H9 (cell line): ENCODE measurements around the gene ZDHHC16. TPM values are rescaled to one million over a fixed set of nuclear protein-coding genes. Genes with fewer than 3 reads are reported as not detected.
A peak's percentile ranks its signal among the peaks of the same experiment; 100 is the strongest.
"Not testable (repeated sequence)": the region's sequence is repeated elsewhere in the genome, so short reads cannot be mapped to it uniquely, and the experiment has no call there.

Experiments used
- DNase-seq: peaks from one replicate; pipeline ENCODE4 v3.0.0-alpha.2; 2017
- H2AFZ ChIP-seq: one replicate; pipeline ENCODE4 v1.6.1; 2013; ENCODE audit warnings: mild to moderate bottlenecking, low read length, control low read depth, moderate library complexity
- H2AK5ac ChIP-seq: 2 replicates; pipeline ENCODE4 v1.6.1; 2013; ENCODE audit warnings: low read length, control low read depth, mixed read lengths; ENCODE audit not compliant: insufficient read length
- H2BK120ac ChIP-seq: one replicate; pipeline ENCODE4 v1.6.1; 2013; ENCODE audit warnings: low read depth, mild to moderate bottlenecking, low read length, control low read depth, inconsistent platforms; ENCODE audit not compliant: poor library complexity, severe bottlenecking
- H2BK12ac ChIP-seq: 2 replicates; pipeline ENCODE4 v1.6.1; 2013; ENCODE audit warnings: low read length, control low read depth, mixed read lengths, low read depth; ENCODE audit not compliant: insufficient read length
- H2BK15ac ChIP-seq: 2 replicates; pipeline ENCODE4 v1.6.1; 2013; ENCODE audit warnings: low read depth, low read length, control low read depth
- H2BK20ac ChIP-seq: one replicate; pipeline ENCODE4 v1.6.1; 2013; ENCODE audit warnings: low read depth, mild to moderate bottlenecking, low read length, control low read depth, inconsistent platforms; ENCODE audit not compliant: poor library complexity, severe bottlenecking
- H2BK5ac ChIP-seq: 2 replicates; pipeline ENCODE4 v1.6.1; 2013; ENCODE audit warnings: low read length, control low read depth, mixed read lengths; ENCODE audit not compliant: insufficient read length
- H3K14ac ChIP-seq: 2 replicates; pipeline ENCODE4 v1.6.1; 2013; ENCODE audit warnings: low read length, control low read depth; ENCODE audit not compliant: insufficient read depth
- H3K18ac ChIP-seq: 2 replicates; pipeline ENCODE4 v1.6.1; 2013; ENCODE audit warnings: low read depth, mild to moderate bottlenecking, mixed read lengths, low read length, control low read depth; ENCODE audit not compliant: insufficient read length
- H3K23ac ChIP-seq: 2 replicates; pipeline ENCODE4 v1.6.1; 2013; ENCODE audit warnings: low read length, control low read depth, mixed read lengths, low read depth; ENCODE audit not compliant: insufficient read length
- H3K23me2 ChIP-seq: 2 replicates; pipeline ENCODE4 v1.6.1; 2013; ENCODE audit warnings: low read depth, mild to moderate bottlenecking, mixed read lengths, low read length, control low read depth; ENCODE audit not compliant: insufficient read length, poor library complexity, severe bottlenecking
- H3K27ac ChIP-seq: 2 replicates; pipeline ENCODE4 v1.5.1; 2013; ENCODE audit warnings: low read length, control low read depth, mixed read lengths, low read depth; ENCODE audit not compliant: insufficient read length
- H3K27me3 ChIP-seq: 2 replicates; pipeline ENCODE4 v1.6.1; 2013; ENCODE audit warnings: low read length, control low read depth, inconsistent platforms; ENCODE audit not compliant: insufficient read depth
- H3K4ac ChIP-seq: 2 replicates; pipeline ENCODE4 v1.6.1; 2013; ENCODE audit warnings: low read depth, mild to moderate bottlenecking, control low read depth, inconsistent platforms, low read length, moderate library complexity
- H3K4me1 ChIP-seq: 2 replicates; pipeline ENCODE4 v1.6.1; 2013; ENCODE audit warnings: low read length, control low read depth, inconsistent platforms; ENCODE audit not compliant: insufficient read depth
- H3K4me2 ChIP-seq: 2 replicates; pipeline ENCODE4 v1.6.1; 2013; ENCODE audit warnings: low read length, control low read depth, mixed read lengths; ENCODE audit not compliant: insufficient read length, insufficient read depth
- H3K56ac ChIP-seq: 2 replicates; pipeline ENCODE4 v1.6.1; 2013; ENCODE audit warnings: low read depth, mild to moderate bottlenecking, mixed read lengths, low read length, control low read depth; ENCODE audit not compliant: insufficient read length
- H3K79me1 ChIP-seq: 2 replicates; pipeline ENCODE4 v1.6.1; 2013; ENCODE audit warnings: low read depth, mild to moderate bottlenecking, moderate library complexity, low read length, control low read depth, inconsistent platforms; ENCODE audit not compliant: insufficient read depth, poor library complexity, severe bottlenecking
- H3K79me2 ChIP-seq: 2 replicates; pipeline ENCODE4 v1.6.1; 2013; ENCODE audit warnings: low read length, control low read depth, inconsistent platforms; ENCODE audit not compliant: insufficient read depth
- H3K9ac ChIP-seq: 2 replicates; pipeline ENCODE4 v1.6.1; 2013; ENCODE audit warnings: low read length, control low read depth, mixed read lengths; ENCODE audit not compliant: insufficient read length; ENCODE audit errors: extremely low read depth
- H3K9me3 ChIP-seq: one replicate; pipeline ENCODE4 v1.6.1; 2013; ENCODE audit warnings: low read depth, low read length, inconsistent platforms; ENCODE audit not compliant: control insufficient read depth
- H3T11ph ChIP-seq: one replicate; pipeline ENCODE4 v1.6.1; 2013; ENCODE audit warnings: mild to moderate bottlenecking, low read length, control low read depth, inconsistent platforms
- H4K20me1 ChIP-seq: one replicate; pipeline ENCODE4 v1.6.1; 2013; ENCODE audit not compliant: control insufficient read depth, insufficient read length, insufficient read depth
- H4K5ac ChIP-seq: 2 replicates; pipeline ENCODE4 v1.6.1; 2013; ENCODE audit warnings: low read depth, mild to moderate bottlenecking, mixed read lengths, low read length, control low read depth; ENCODE audit not compliant: insufficient read length
- H4K8ac ChIP-seq: replicated peaks from 2 replicates; pipeline ENCODE4 v1.6.1; 2013; ENCODE audit warnings: low read length, control low read depth, mixed read lengths, low read depth; ENCODE audit not compliant: insufficient read length
- H4K91ac ChIP-seq: 2 replicates; pipeline ENCODE4 v1.6.1; 2013; ENCODE audit warnings: low read depth, mild to moderate bottlenecking, moderate library complexity, mixed read lengths, low read length, control low read depth; ENCODE audit not compliant: insufficient read length
- H3K27ac Mint-ChIP-seq, 3 experiments: 2 replicates in 2 of 3; 3 replicates in 1 of 3; pipeline ENCODE4 v1.8.0; 2020 to 2021; ENCODE audit warnings: mixed read lengths in 3 of 3, mild to moderate bottlenecking in 1 of 3, moderate library complexity in 1 of 3
- H3K27me3 Mint-ChIP-seq: 2 replicates; pipeline ENCODE4 v1.8.0; 2021; ENCODE audit warnings: low read depth, mild to moderate bottlenecking, moderate library complexity, mixed read lengths
- H3K36me3 Mint-ChIP-seq, 3 experiments: 2 replicates in 2 of 3; 3 replicates in 1 of 3; pipeline ENCODE4 v1.8.0; 2020 to 2021; ENCODE audit warnings: low read depth in 3 of 3, mixed read lengths in 3 of 3; ENCODE audit not compliant: insufficient read depth in 1 of 3
- H3K4me1 Mint-ChIP-seq, 2 experiments: 2 replicates each; pipeline ENCODE4 v1.8.0; 2020; ENCODE audit warnings: mixed read lengths in 2 of 2
- H3K4me3 Mint-ChIP-seq, 2 experiments: 2 replicates in 1 of 2; 3 replicates in 1 of 2; pipeline ENCODE4 v1.8.0; 2020 to 2021; ENCODE audit warnings: mild to moderate bottlenecking in 2 of 2, mixed read lengths in 2 of 2, moderate library complexity in 1 of 2
- H3K9me3 Mint-ChIP-seq, 2 experiments: 2 replicates in 1 of 2; 3 replicates in 1 of 2; pipeline ENCODE4 v1.8.0; 2020; ENCODE audit warnings: mild to moderate bottlenecking in 2 of 2, mixed read lengths in 2 of 2, moderate library complexity in 1 of 2
- WGBS: extraction: QIAGEN DNeasy Blood & Tissue Kit; methylation state at CpG from one replicate; pipeline ENCODE4 v1.1.7; 2013; ENCODE audit warnings: missing lambda C conversion rate, low lambda C conversion rate, mixed read lengths; ENCODE audit not compliant: insufficient read length; ENCODE audit errors: extremely low coverage; 5-methylcytosine and 5-hydroxymethylcytosine counted together
- total RNA-seq: library from RNA; stranded (reverse); gene quantifications from 2 replicates; pipeline ENCODE4 v1.2.1, GENCODE V29; 2021
- TF ChIP-seq, protein P1 (sequence below): fragments of 200-600 bp; sonication (generic); conservative IDR thresholded peaks from 3 replicates; pipeline ENCODE4 v1.8.0; 2021; ENCODE audit warnings: antibody characterized with exemption, mild to moderate bottlenecking

The ZDHHC16 gene
- total RNA-seq, 1 experiment from 2014 or later = 45.4 TPM

- Histone ChIP-seq H3K4me2 (no peak overlapping the region), H3K14ac (no peak overlapping the region), H2BK20ac (no peak overlapping the region), H4K8ac (no peak overlapping the region), H2AFZ (no peak overlapping the region), H3K23ac (no peak overlapping the region), H3K4ac (no peak overlapping the region), H3K4me1 (peaks cover 4% of the 10 kb centered on the region), H2BK120ac (no peak overlapping the region), H3K27me3 (no peaks in the 10 kb centered on the region), H2BK5ac (no peak overlapping the region), H3T11ph (no peak overlapping the region), H3K79me1 (no peaks in the 10 kb centered on the region), H2BK15ac (no peak overlapping the region), H4K91ac (no peak overlapping the region), H3K9me3 (no peaks in the 10 kb centered on the region), H4K5ac (no peak overlapping the region), H2AK5ac (no peak overlapping the region), H3K79me2 (no peaks in the 10 kb centered on the region), H3K9ac (no peak overlapping the region), H3K56ac (no peak overlapping the region), H2BK12ac (no peak overlapping the region), H3K18ac (no peak overlapping the region), H3K23me2 (no peaks in the 10 kb centered on the region), H3K27ac (no peak overlapping the region), H4K20me1 (no peaks in the 10 kb centered on the region)
- Mint-ChIP-seq H3K27ac (peak overlapping the region in 2 of 3 experiments; percentile 13 to 45; a peak in 3 of 7 replicates), H3K27me3 (no peaks in the 10 kb centered on the region), H3K4me1 (peaks cover 20 to 29% of the 10 kb centered on the region in 2 experiments), H3K4me3 (no peak overlapping the region), H3K36me3 (no peaks in the 10 kb centered on the region), H3K9me3 (peaks cover 0 to 1% of the 10 kb centered on the region in 2 experiments; a peak in 1 of 5 replicates)
- no peak for DNase-seq
- TF ChIP-seq, protein P1, sequence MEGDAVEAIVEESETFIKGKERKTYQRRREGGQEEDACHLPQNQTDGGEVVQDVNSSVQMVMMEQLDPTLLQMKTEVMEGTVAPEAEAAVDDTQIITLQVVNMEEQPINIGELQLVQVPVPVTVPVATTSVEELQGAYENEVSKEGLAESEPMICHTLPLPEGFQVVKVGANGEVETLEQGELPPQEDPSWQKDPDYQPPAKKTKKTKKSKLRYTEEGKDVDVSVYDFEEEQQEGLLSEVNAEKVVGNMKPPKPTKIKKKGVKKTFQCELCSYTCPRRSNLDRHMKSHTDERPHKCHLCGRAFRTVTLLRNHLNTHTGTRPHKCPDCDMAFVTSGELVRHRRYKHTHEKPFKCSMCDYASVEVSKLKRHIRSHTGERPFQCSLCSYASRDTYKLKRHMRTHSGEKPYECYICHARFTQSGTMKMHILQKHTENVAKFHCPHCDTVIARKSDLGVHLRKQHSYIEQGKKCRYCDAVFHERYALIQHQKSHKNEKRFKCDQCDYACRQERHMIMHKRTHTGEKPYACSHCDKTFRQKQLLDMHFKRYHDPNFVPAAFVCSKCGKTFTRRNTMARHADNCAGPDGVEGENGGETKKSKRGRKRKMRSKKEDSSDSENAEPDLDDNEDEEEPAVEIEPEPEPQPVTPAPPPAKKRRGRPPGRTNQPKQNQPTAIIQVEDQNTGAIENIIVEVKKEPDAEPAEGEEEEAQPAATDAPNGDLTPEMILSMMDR = no peak
- no CpG with 5 or more reads among the region's 6 CpGs for WGBS
Measured at GRCh38 chr10:97416565-97416964, 29.4 kb upstream of the ZDHHC16 start.

- H3K4me3 Mint-ChIP-seq, H3K4me1 ChIP-seq, H2BK5ac ChIP-seq, DNase-seq, H3K27ac Mint-ChIP-seq, H2BK15ac ChIP-seq, H3K23ac ChIP-seq, H3K14ac ChIP-seq, H3K79me1 ChIP-seq, H4K8ac ChIP-seq, H2AFZ ChIP-seq, H3K27ac ChIP-seq, H4K91ac ChIP-seq, H3K27me3 Mint-ChIP-seq, H2BK120ac ChIP-seq, H3K9ac ChIP-seq, H3K18ac ChIP-seq, H3K9me3 Mint-ChIP-seq, H3K9me3 ChIP-seq, H3K27me3 ChIP-seq, H2AK5ac ChIP-seq, H3K4me2 ChIP-seq, H2BK20ac ChIP-seq, H3K4ac ChIP-seq, H4K20me1 ChIP-seq, H2BK12ac ChIP-seq, H3K23me2 ChIP-seq, H3T11ph ChIP-seq, H3K56ac ChIP-seq, H4K5ac ChIP-seq: not testable (repeated sequence)
- Mint-ChIP-seq H3K4me1 (peaks cover 18 to 20% of the 10 kb centered on the region in 2 experiments), H3K36me3 (peaks cover 7 to 20% (median 15%) of the 10 kb centered on the region in 3 experiments)
- H3K79me2 ChIP-seq = peaks cover 18% of the 10 kb centered on the region; the same call in 1 of the 2 replicates
- WGBS = no CpG with 5 or more reads among the region's 8 CpGs
Measured at GRCh38 chr10:97423757-97424098, 22.2 kb upstream of the ZDHHC16 start.
